NCI-H1105 (cell line): ENCODE data around the gene SERPINB1.

Source experiments
- DNase-seq: peaks from one replicate; lab custom pipeline; 2025; lab: John Stamatoyannopoulos, UW

SERPINB1 gene

GRCh38 chr6:2848851-2849250 is 7.2 kb upstream of the SERPINB1 start:
- no peak for DNase-seq

- no peak for DNase-seq
These were observed 4.2 kb upstream of the SERPINB1 start for GRCh38 chr6:2845880-2846208.

- DNase-seq, result no peak
These were observed 2.3 kb upstream of the SERPINB1 start for GRCh38 chr6:2844008-2844407.

GRCh38 chr6:2843138-2843740 is 1.6 kb upstream of the SERPINB1 start:
- no peak for DNase-seq

- no peak for DNase-seq
These were observed 483 bp upstream of the SERPINB1 start for GRCh38 chr6:2842139-2842552.

- no peak for DNase-seq
These were observed 958 bp downstream of the SERPINB1 start for GRCh38 chr6:2840749-2841061.

- no peak for DNase-seq
These were observed 1.5 kb downstream of the SERPINB1 start for GRCh38 chr6:2839982-2840748.

GRCh38 chr6:2839195-2839981 is 2.3 kb downstream of the SERPINB1 start:
- no peak for DNase-seq

- no peak for DNase-seq
These were observed 3.4 kb downstream of the SERPINB1 start for GRCh38 chr6:2838251-2838650.

GRCh38 chr6:2834262-2834661 is 7.4 kb downstream of the SERPINB1 start:
- no peak for DNase-seq

- DNase-seq, result no peak
These were observed 10.3 kb downstream of the SERPINB1 start for GRCh38 chr6:2831392-2831791.

- no peak for DNase-seq
These were observed 11.5 kb downstream of the SERPINB1 start for GRCh38 chr6:2830183-2830582.

GRCh38 chr6:2829253-2829652 is 12.4 kb downstream of the SERPINB1 start:
- DNase-seq, result no peak

- no peak for DNase-seq
These were observed 13.0 kb downstream of the SERPINB1 start for GRCh38 chr6:2828629-2829028.

- no peak for DNase-seq
These were observed 14.5 kb downstream of the SERPINB1 start for GRCh38 chr6:2827142-2827541.

GRCh38 chr6:2826131-2826530 is 15.5 kb downstream of the SERPINB1 start:
- DNase-seq, result no peak

- no peak for DNase-seq
These were observed 18.4 kb downstream of the SERPINB1 start for GRCh38 chr6:2823104-2823850.

GRCh38 chr6:2821554-2821953 is 20.1 kb downstream of the SERPINB1 start:
- no peak for DNase-seq

- DNase-seq, result no peak
These were observed 21.2 kb downstream of the SERPINB1 start for GRCh38 chr6:2820415-2820814.

GRCh38 chr6:2819978-2820377 is 21.7 kb downstream of the SERPINB1 start:
- DNase-seq, result no peak

- no peak for DNase-seq
These were observed 22.5 kb downstream of the SERPINB1 start for GRCh38 chr6:2819115-2819514.

GRCh38 chr6:2818593-2818992 is 23.1 kb downstream of the SERPINB1 start:
- no peak for DNase-seq
